K562 (cell line): Measurements from ENCODE around the gene C5orf24. TPM values are rescaled to one million over a fixed set of nuclear protein-coding genes. Genes with fewer than 3 reads are reported as not detected.

Experiments used
- CBFB ChIP-seq: sonication (generic); formaldehyde crosslinking; IDR thresholded peaks from 2 replicates; pipeline ENCODE4 v1.4.0; 2020; ENCODE audit warnings: mild to moderate bottlenecking, missing genetic modification reagents
- GTF2E2 ChIP-seq: fragments of 200-800 bp; sonication (Bioruptor generic); IDR thresholded peaks from 2 replicates; pipeline ENCODE4 v1.6.1; 2016; ENCODE audit warnings: missing genetic modification characterization, missing compliant biosample characterization
- HDAC1 ChIP-seq, 2 experiments: fragments of 450-650 bp; IDR thresholded peaks; 2 replicates each; pipeline ENCODE4 v1.6.1; 2016 to 2017; ENCODE audit warnings: inconsistent platforms in 1 of 2, mild to moderate bottlenecking in 1 of 2, moderate library complexity in 1 of 2
- JUN ChIP-seq, 2 experiments: sonication (generic) in 1 of 2; formaldehyde crosslinking in 1 of 2; IDR thresholded peaks; 2 replicates each; pipeline versions ENCODE4 v1.6.1 to v1.8.0; 2012 to 2022; ENCODE audit warnings: borderline replicate concordance in 2 of 2, mild to moderate bottlenecking in 2 of 2, improper control_type of control experiment in 1 of 2, low read depth in 1 of 2, low read length in 1 of 2, missing genetic modification reagents in 1 of 2
- RBM39 ChIP-seq: fragments of 200-400 bp; formaldehyde crosslinking; optimal IDR thresholded peaks from 2 replicates; pipeline ENCODE3; 2018; ENCODE audit warnings: low read depth, low read length
- RCOR1 ChIP-seq, 2 experiments: IDR thresholded peaks; 2 replicates each; pipeline ENCODE4 v1.6.1; 2012; ENCODE audit warnings: low read depth in 2 of 2, low read length in 2 of 2, borderline replicate concordance in 1 of 2, improper control_type of control experiment in 1 of 2
- SIX5 ChIP-seq, 2 experiments: IDR thresholded peaks; 2 replicates each; pipeline ENCODE4 v1.6.1; 2011; ENCODE audit warnings: low read length in 2 of 2, borderline replicate concordance in 1 of 2, low read depth in 1 of 2, mild to moderate bottlenecking in 1 of 2, moderate library complexity in 1 of 2; ENCODE audit not compliant: insufficient read depth in 1 of 2
- ZNF41 ChIP-seq: fragments of 250-450 bp; sonication (Bioruptor Pico); conservative IDR thresholded peaks from 2 replicates; pipeline ENCODE4 v1.4.0; 2020; ENCODE audit warnings: mild to moderate bottlenecking
- ZNF444 ChIP-seq: fragments of 250-450 bp; sonication (Bioruptor Pico); IDR thresholded peaks from 2 replicates; pipeline ENCODE4 v1.4.0; 2020; ENCODE audit warnings: mild to moderate bottlenecking, moderate library complexity
- ZNF76 ChIP-seq: fragments of 250-450 bp; sonication (Bioruptor Pico); IDR thresholded peaks from 2 replicates; pipeline ENCODE4 v1.4.0; 2020; ENCODE audit warnings: mild to moderate bottlenecking, moderate library complexity, borderline replicate concordance
- polyA plus RNA-seq, 8 experiments: library from polyadenylated mRNA; depleted of rRNA in 4 of 8; stranded (reverse) in 5 of 8; unstranded in 3 of 8; fragments of >200 nt; fragmentation: Nextera tagmentation in 2 of 8; fragmentation: Illumina TruSeq in 1 of 8; extraction: Ambion mirVana in 2 of 8; extraction: Trizol in 1 of 8; gene quantifications; 2 replicates each; pipeline versions ENCODE4 v1.2.1 to v1.2.3, GENCODE V29; 2011 to 2014; ENCODE audit warnings: inconsistent platforms in 1 of 8, missing spikeins in 1 of 8
- total RNA-seq, 7 experiments: library from RNA; depleted of rRNA in 6 of 7; stranded (reverse); fragments of >200 nt in 6 of 7; fragmentation: Illumina TruSeq in 2 of 7; extraction: Trizol in 2 of 7; gene quantifications; 2 replicates each; pipeline versions ENCODE4 v1.2.1 to v1.2.3, GENCODE V29; 2011 to 2021; ENCODE audit warnings: low replicate concordance in 1 of 7
- TF ChIP-seq, protein P1 (sequence below): fragments of 150-350 bp; conservative IDR thresholded peaks from 2 replicates; pipeline ENCODE4 v1.6.1; 2014; ENCODE audit warnings: low read length

Gene C5orf24
- total and polyA plus RNA-seq, 9 of the 15 experiments (the other 6 are each of a cell fraction or from before 2014, with no cell fraction given), result 8.9 to 38.6 (median 28.4) TPM

DNA sequence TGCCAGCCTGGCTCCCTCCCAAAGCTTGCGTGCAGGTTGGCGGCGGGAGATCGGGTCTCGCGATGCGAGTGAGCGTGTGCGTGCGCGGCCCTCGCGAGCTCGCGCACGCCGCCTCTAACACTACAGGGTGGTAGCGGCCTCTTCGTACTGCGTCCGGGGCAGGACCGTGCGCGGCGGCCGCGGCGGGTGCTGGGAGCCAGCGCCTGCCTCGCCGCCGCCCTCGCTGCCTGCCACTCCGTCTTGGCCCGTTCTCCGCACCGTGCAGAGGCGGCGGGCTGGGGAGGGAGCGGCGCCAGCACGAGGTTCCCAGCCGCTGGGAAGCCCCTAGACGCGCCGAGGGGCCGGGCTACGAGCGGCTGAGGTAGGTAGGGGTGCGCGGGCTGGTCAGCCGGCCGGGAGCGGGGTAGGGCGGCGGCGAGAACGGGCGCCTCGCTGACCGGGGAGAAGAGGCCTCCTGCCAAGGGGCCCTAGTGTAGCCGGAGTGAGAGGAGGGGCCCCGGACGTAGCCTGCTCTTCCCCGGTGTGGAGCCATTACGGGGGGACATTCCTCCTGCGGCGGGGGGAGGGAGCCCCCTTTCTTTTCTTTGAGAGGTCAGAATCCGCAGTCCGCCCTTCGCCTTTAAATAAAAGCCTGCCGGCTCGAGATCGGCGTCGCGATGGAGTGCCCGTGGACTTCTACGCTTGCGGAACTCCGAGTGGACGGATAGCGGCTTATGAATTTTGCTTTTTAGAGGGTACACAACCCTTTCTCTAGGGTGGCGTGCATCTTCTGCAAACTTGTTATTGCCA lies at the start of gene C5orf24 (continued):
- TF ChIP-seq RBM39 (no peak), ZNF41 (CRISPR knock-in tag) (no peak), CBFB (CRISPR knock-in tag) (no peak), ZNF76 (CRISPR knock-in tag) (no peak), JUN (IDR thresholded peaks at IDR 0.05; ENCODE audit: borderline replicate concordance, low read depth, low read length) (0 out of 2 replicates have a peak, but pooled peaks have one; percentile 9), JUN (CRISPR knock-in tag; IDR thresholded peaks at IDR 0.05; ENCODE audit: borderline replicate concordance) (peak; percentile 91; the same call in 1 of the 2 replicates), GTF2E2 (no peak), SIX5 (IDR thresholded peaks at IDR 0.05; ENCODE audit: borderline replicate concordance in 1 of 2, insufficient read depth in 1 of 2, low read depth in 1 of 2, low read length in 2 of 2) (no peak), ZNF444 (no peak), HDAC1 (IDR thresholded peaks at IDR 0.05) (peak in 1 of 2 experiments; percentile 27; a peak in 1 of 4 replicates), RCOR1 (IDR thresholded peaks at IDR 0.05; ENCODE audit: borderline replicate concordance in 1 of 2, low read depth in 2 of 2, low read length in 2 of 2) (peak in 1 of 2 experiments; percentile 46; a peak in 1 of 4 replicates)
- TF ChIP-seq, protein P1, sequence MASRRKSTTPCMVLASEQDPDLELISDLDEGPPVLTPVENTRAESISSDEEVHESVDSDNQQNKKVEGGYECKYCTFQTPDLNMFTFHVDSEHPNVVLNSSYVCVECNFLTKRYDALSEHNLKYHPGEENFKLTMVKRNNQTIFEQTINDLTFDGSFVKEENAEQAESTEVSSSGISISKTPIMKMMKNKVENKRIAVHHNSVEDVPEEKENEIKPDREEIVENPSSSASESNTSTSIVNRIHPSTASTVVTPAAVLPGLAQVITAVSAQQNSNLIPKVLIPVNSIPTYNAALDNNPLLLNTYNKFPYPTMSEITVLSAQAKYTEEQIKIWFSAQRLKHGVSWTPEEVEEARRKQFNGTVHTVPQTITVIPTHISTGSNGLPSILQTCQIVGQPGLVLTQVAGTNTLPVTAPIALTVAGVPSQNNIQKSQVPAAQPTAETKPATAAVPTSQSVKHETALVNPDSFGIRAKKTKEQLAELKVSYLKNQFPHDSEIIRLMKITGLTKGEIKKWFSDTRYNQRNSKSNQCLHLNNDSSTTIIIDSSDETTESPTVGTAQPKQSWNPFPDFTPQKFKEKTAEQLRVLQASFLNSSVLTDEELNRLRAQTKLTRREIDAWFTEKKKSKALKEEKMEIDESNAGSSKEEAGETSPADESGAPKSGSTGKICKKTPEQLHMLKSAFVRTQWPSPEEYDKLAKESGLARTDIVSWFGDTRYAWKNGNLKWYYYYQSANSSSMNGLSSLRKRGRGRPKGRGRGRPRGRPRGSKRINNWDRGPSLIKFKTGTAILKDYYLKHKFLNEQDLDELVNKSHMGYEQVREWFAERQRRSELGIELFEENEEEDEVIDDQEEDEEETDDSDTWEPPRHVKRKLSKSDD, result no peak
- TF ChIP-seq, all 486 proteins: peak for 165
